ENCODE data around the gene MINK1.

DNA sequence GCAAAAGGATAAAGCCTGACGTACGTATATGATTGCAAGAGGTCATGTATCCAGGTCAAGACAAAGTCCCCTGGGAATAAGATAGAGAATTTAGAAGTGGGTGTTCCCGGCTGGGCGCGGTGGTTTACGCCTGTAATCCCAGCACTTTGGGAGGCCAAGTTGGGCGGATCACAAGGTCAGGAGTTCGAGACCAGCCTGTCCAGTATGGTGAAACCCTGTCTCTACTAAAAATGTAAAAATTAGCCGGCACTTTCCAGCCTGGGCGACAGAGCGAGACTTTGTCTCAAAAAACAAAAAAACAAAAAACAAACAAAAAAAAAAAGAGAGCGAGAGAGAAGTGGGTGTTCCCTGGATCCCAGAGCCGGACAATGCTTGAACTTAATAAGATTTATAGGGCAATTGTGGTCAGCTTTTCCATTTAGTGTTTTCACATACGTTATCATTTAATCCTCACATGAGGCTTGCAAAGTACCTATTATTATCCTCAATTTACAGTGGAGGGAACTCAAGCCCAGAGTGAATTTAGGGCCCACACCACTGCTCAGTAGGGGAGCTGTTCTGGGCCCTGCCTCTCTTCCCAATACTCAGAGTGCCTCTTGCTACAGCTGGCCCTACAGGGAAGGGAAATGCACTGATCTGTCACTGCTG lies 44.9 kb upstream of the MINK1 start:
- TF ChIP-seq POLR2A (IDR thresholded peaks at IDR 0.05; ENCODE audit: low read length) (no peak), GATA1 (IDR thresholded peaks at IDR 0.05; ENCODE audit: low read depth, low read length) (no peak)

Data from erythroblast (primary cell).